GM19351 (cell line): Measurements from ENCODE around the gene GRIP1.

Experiments used
- ATAC-seq: cut with Tn5 transposase; IDR thresholded peaks from one replicate; pipeline ENCODE4 v1.9.1; 2021; ENCODE audit warnings: mild to moderate bottlenecking, moderate library complexity; ENCODE audit not compliant: unreplicated experiment

GRIP1 gene

DNA sequence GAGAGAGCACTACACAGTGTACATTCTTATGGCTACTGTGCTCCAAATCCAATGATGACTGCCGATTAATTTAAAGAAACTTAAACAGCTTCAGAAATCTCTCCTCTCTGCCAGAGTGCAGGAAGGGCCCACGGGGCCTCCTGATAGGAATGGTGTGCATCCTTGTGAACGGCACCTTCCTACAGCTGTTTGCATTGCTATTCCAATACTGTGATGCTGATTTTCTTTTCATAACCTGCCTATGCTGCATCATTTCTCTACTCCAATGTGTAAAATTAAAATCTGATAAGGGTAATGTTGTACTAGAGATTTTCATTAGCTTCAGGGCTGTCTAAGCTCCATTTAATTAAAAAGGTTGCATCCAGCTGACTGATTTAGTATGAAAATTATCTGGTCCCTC is 217.5 kb downstream of the GRIP1 start:
- ATAC-seq: no peak

DNA sequence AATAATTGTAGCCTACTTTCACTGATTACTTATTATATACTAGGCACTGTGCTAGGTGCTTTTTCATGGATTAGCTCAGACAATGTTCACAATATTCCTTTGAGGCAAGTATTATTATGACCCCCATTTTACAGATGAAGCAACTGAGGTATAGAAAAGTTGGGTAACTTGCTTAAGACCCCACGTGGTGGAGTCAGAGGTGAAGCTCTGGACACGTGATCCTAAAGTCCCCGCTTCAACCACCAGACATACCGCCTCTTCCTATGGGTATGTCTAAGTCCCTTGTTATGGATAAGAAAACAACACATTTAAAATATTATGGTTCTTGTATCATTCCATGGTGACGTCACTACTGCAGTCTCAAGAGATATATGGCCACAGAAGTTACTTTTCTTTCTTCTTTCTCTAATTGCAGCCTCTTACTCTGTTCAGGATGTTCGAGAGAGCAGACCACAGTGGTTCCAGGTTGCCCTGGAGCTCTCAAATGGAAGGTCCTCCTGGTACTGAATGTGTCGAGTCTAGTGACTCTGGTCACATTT is 218.9 kb downstream of the GRIP1 start:
- ATAC-seq: no peak

DNA sequence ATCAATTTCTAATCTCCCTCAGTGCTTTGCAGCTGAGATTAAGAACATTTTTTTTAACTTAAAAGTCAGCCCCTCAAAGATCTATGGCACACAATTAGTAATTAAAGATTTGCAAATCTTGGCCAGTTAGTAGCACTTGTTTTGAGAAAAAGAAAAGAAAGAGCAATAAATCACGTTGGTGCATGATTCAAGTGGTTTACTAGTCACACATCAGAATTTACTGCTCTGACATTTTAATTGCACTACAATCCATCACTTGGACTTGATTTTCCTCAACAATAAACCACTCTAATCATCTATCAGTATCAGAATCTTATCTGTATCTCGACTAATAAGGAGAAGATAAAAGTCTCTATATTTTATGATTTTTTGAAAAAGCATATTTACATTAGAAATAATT is 222.3 kb downstream of the GRIP1 start:
- no peak for ATAC-seq

DNA sequence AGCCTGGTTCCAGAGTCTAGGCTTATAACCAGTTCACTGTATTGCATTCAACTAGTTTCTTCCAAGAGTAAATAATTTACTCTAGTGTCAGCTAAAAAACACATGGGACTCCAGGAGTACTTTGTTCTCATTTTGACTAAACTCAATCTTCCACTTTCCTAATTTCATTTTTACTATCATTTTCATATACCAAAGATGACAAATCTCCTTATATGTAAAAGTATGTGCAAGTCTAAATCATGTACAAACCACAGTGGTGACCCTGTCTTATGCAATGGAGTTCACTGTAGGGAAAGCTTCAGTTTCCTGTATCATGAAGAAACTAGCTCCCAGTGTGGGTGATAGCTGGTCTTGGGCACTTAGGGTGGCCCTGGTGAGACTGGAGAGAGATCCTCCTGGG is 225.0 kb downstream of the GRIP1 start:
- peak; percentile 73 for ATAC-seq

DNA sequence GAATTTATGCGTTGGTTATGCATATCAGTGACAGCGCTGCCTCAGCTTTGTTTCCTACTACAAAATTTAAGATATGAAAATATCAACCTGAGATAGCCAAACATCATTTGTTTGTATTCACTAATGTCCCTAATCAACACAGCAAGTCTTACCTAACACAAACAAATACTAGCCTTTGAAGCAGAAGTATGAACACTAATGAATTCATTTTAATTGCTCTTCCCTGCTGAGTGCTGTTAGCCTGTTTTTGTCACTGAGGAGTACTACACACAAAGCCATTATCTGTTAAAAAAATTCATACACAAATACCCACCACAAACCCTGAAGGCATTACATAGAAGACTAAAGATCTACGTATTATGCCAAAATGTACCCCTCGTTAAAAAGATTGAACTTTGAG is 225.8 kb downstream of the GRIP1 start:
- no peak for ATAC-seq

DNA sequence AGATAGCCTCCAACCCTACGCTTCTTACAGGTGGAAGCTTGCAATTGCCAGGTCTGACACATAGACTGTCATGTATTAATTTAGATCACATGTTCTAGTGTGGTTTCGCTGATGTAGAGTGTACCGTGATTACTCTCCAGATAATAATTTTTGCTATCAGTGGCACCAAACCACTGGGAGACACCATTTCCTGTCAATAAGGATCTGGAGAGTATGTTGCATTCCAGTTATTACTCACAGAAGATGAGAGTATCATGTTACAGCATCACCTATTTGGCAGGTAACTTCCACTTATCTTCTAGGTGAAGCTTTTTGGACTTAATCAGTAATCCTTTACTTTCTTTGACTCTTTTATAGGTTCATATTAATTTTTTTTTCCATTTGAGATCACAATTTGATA is 229.3 kb downstream of the GRIP1 start:
- ATAC-seq: no peak

DNA sequence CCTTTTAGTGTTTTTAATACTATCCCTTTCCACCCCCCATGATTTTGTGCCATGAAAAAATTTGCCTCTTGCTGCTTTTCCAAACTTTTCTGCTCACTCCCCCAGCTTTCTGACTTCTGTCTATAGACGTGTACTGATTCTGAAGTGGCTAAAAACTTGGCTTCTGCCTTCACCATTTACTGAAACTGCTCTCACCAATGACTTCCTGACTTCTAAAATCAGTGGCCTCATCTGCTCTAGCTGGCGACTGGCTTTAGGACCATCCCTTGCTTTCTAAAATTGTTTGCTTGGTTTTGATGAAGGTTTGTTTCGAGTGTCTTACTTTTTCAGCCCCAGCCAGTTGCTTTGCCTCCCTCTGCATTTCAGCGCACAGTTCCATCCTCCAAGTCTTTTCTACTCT is 231.2 kb downstream of the GRIP1 start:
- no peak for ATAC-seq

DNA sequence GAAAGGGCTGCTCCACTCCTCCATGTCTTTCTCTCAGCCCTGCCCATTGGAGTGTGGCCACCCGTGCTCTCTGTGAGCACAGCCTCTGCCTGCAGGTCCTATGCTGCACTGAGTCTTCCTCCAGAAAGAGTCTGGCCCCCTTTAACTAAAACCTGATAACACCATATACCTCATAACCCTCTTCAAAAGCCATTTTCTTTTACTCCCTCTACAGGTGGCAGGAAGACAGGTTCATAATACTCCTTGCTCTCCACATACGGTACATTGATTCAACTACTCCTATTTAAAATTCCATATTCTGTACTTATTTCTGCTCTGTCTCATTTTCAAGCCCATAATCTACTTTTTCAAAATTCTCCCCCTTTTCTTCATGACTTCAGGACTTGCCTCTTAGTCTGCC is 232.6 kb downstream of the GRIP1 start:
- ATAC-seq: no peak

DNA sequence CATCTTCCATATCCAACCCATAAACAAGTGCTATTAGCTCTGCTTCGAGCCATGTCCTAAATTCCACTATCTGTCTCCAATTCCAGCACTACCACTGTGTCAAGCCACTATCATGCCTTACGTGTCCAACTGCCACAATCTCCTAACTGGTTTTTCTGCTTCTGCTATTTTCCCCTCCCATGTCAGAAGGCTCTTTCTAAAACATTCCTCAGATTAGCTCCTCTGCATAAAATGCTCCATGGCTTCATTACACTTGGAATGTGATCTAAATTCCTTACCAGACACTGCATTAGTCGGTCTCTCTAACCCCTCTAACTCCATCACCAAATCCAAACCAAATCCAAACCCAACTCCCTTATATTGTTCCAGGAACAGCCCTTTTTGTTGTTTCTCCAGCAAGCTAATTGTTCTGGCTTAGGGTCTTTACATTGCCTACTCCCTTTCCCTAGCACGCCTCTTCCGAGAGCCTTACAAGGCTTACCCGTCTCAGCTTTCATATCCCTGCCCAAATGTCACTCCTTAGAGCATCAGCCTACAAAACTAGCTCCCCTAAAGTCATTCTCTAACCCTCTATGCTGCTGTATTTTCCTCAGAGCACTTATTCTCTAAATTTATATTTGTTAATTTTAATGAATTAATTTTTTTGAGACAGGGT is 236.8 kb downstream of the GRIP1 start:
- no peak for ATAC-seq

DNA sequence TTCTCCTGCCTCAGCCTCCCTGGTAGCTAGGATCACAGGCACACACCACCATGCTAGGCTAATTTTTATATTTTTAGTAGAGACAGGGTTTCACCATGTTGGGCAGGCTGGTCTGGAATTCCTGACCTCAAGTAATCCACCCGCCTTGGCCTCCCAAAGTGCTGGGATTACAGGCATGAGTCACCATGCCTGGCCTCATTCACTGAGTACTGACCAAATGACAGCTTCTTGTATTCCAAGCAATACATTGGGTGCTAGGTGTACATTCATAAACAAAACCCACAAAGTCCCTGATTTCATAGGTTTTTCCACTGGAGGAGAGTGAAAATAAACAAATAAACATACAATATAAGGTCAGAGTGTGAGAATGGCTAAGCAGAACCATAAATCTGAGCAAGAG is 240.3 kb downstream of the GRIP1 start:
- no peak for ATAC-seq

DNA sequence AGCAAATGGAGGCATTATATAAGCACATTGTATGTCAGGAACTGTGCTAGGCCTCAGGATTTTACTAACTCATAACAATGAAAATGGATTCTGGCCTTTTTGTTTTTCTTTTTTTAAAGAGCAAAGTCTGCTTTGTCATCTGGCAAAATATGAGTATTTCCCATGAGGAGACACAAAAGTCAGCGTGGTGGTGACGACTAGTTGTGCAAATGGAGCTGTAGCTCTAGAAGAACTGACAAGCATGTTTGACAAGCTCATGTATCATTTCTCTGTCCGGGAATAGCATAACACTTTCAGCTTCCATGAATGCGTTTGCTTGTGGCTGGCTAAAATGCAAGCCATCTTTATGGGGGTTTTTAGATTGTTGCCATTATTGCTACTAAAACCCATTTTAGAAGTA is 248.8 kb downstream of the GRIP1 start:
- no peak for ATAC-seq

DNA sequence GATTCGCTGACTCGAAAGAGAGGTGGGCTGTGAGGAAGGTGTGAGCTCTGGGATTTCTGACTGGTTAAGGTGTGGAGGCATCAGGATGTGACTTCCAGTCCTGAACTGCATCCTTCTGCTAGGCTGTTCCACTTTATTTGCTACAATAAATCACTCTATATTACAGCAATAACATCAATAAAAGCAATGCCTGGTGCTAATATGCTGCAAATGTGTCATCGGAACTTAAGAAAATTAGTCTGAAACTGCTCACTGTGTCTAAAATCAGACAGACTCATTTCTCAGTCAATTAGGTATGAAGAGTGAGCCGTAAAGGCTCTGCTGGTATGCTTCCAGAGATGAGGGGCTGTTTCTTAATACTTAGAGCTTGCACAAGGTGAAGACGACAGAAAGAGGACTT is 250.0 kb downstream of the GRIP1 start:
- ATAC-seq: no peak

DNA sequence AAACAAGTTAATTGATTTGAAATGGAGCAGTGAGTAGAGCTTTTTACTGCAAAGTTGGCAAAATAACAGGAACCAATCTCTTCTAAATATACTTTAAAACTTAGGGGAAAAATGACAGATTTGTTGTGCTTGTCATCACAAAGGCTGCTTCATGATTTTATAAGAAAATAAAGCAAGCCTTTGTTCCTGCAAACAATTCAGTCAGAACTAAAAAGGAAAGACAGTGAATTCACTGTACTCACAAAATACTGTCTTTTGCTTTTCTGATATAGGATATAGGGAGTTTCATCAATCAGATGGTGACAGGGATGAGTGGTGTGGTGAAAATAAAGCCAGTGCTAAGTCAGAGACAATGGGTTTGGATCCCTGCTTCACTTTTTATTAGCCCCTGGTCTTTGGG is 250.6 kb downstream of the GRIP1 start:
- no peak for ATAC-seq

DNA sequence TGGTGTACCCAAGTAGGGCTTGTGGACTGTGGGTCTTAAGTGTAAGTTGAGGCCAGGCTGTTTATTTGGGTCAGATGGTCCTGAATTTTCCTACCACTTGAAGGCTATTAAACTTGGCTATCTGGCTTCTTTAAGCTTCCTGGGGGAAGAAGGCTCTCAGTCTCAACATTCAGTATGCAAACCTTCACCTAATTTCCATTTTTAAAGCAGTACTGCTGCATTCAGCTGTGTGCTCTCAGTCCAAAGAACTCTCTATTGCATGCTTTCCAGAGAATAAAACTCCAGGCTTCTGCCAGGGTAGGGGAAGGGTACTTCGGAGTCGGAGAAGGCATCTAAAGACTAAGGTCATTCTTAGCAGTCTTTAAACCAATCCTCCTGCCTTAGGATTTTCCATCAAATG is 252.2 kb downstream of the GRIP1 start:
- no peak for ATAC-seq

DNA sequence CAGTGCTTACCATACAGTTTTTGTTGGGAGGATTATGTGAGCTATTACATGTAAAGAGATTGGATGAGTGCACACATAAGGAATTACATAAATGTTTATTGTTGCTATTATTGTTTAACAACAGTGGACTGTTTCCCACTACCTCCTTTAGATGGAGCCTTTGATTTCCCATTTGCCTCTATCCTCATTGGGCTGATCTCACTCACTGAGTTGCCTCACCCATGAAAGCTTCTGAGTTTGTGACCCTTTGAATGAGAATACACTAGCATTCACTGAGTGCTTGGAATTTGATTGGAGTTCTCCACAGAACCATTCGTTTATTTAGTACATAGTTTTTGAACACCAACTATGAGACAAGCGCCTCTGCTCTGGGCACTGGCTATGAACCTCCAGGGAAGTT is 255.6 kb downstream of the GRIP1 start:
- no peak for ATAC-seq

DNA sequence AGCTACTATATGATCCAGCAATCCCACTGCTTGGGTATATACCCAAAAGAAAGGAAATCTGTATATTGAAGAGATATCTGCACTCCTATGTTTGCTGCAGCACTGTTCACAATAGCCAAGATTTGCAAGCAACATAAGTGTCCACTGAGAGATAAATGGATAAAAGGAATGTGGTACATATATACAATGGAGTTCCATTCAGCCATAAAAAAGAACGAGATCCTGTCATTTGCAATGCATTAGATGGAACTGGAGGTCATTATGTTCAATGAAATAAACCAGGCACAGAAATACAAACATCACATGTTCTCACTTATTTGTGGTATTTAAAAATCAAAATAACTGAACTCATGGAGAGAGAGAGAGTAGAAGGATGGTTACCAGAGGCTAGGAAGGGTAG is 260.0 kb downstream of the GRIP1 start:
- ATAC-seq: no peak

DNA sequence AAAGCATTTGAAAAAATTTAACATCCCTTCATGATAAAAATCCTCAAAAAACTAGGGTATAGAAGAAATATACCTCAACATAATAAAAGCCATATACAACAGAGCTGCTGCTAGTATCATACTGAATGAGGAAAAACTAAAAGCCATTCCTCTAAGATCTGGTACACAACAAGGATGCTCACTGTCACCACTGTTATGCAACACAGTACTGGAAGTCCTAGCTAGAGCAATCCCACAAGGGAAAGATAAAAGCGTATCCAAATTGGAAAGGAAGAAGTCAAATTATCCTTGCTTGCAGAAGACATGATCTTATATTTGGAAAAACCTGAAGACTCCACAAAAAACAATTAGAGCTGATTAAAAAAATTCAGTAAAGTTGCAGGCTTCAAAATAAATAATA is 261.7 kb downstream of the GRIP1 start:
- ATAC-seq: no peak

DNA sequence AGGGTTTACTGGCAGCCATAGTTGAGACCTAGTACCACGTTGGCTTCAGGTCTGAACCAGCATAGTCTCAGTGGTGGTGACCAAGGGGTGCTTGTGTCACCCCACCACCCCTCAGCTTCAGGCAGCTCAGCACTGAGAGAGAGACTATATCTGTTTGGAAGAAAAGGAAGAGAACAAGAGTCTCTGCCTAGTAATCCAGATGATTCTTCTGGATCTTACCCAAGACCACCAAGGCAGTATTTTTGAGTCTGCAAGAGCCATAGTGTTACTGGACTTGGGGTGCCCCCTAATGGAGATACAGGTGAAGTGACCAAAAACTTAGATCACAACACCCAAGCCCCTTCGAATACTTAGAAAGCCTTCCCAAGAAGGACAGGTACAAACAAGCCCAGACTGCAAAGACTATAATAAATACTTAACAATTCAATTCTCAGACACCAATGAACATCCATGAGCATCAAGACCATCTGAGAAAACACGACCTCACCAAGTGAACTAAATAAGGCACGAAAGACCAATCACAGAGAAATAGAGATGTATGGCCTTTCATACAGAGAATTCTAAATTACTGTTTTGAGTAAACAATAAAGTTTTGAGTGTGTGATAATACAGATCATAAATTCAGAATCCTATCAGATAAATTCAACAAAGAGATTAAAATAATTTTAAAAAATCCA is 269.5 kb downstream of the GRIP1 start:
- ATAC-seq: peak; percentile 63

DNA sequence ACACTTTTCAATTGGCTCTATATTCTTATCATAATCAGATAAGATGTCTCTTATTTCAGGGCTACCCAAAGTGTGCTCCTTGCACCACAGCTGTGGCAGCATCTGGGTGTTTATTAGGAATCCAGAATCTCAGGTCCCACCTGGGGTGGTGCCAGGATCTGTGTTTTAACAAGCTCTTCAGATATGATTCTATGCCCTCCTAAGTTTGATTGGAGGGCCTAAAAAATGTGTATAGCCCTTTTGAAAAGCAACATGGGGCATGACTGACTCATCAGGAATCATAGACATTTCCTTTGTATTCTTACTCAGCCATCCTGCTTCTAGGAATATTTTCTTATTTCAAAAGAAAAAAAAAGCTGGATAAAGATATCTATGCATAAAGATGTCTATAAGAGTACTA is 273.5 kb downstream of the GRIP1 start:
- ATAC-seq: no peak

DNA sequence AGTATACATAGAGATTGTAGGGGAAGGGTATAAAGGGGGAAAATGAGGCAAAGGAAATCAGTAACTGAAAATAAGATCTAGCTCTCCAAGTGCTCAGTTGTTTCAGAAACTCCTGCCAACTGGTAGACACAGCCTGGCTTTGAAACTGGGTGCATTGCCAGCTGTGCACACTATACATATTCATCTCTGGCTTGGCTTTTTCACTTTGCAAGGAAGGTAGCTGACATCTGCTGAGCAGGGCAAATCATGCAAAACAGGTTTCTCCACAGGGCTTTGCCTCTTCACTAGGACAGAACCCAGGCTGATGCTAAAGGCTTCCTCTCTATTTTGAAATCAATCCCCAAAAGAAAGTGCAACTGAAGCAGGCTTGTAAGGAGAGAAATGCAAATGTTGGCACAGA is 275.1 kb downstream of the GRIP1 start:
- no peak for ATAC-seq

DNA sequence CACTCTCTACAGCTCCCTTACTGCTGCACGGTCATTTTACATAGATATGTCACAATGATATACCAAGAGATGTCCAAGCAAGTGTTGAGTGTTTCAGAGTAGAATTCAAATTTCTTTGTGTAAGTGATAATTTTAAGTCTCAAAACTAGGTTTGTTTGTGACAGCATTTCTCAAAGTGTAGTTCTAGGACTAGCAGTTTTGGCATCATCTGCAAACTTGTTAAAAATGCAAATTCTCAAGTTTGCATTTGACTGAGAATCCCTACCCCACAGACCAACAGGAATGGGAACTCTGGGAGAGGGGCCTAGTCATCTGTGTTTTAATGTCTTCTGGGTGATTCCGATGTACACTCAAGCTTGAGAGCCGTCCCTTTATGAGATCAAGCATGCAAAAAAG is 279.0 kb downstream of the GRIP1 start:
- ATAC-seq: no peak
